ENCODE data around the gene FASTK.
A peak's percentile ranks its signal among the peaks of the same experiment; 100 is the strongest.

The FASTK gene

GRCh38 chr7:151080522-151081169 is at the start of gene FASTK:
Gene FASTK (minus strand): TSS chr7:151080809. CDS start chr7:151080766, 43 bp downstream.
- peak; percentile 93 for DNase-seq (ENCODE audit: low spot score)

GRCh38 chr7:151129960-151130591 is 49.5 kb upstream of the FASTK start:
- no peak for DNase-seq (ENCODE audit: low spot score)

- no peak for DNase-seq (ENCODE audit: low spot score)
These were observed 48.7 kb upstream of the FASTK start for GRCh38 chr7:151129117-151129959.

GRCh38 chr7:151128716-151129115 is 48.1 kb upstream of the FASTK start:
- DNase-seq (ENCODE audit: low spot score): no peak

GRCh38 chr7:151128144-151128543 is 47.5 kb upstream of the FASTK start:
- DNase-seq (ENCODE audit: low spot score): no peak

GRCh38 chr7:151126491-151127137 is 46.0 kb upstream of the FASTK start:
- no peak for DNase-seq (ENCODE audit: low spot score)

- no peak for DNase-seq (ENCODE audit: low spot score)
These were observed 45.4 kb upstream of the FASTK start for GRCh38 chr7:151125846-151126481.

GRCh38 chr7:151125470-151125845 is 44.8 kb upstream of the FASTK start:
- DNase-seq (ENCODE audit: low spot score): no peak

GRCh38 chr7:151124899-151125399 is 44.3 kb upstream of the FASTK start:
- DNase-seq (ENCODE audit: low spot score): no peak

- DNase-seq (ENCODE audit: low spot score): no peak
These were observed 43.9 kb upstream of the FASTK start for GRCh38 chr7:151124481-151124880.

GRCh38 chr7:151123822-151124464 is 43.3 kb upstream of the FASTK start:
- DNase-seq (ENCODE audit: low spot score): peak; percentile 87

GRCh38 chr7:151123158-151123821 is 42.7 kb upstream of the FASTK start:
- no peak for DNase-seq (ENCODE audit: low spot score)

GRCh38 chr7:151122796-151123157 is 42.2 kb upstream of the FASTK start:
- DNase-seq (ENCODE audit: low spot score): no peak

- DNase-seq (ENCODE audit: low spot score): no peak
These were observed 41.7 kb upstream of the FASTK start for GRCh38 chr7:151122276-151122675.

- DNase-seq (ENCODE audit: low spot score): no peak
These were observed 41.0 kb upstream of the FASTK start for GRCh38 chr7:151121380-151122170.

- no peak for DNase-seq (ENCODE audit: low spot score)
These were observed 40.3 kb upstream of the FASTK start for GRCh38 chr7:151120896-151121295.

GRCh38 chr7:151119902-151120301 is 39.3 kb upstream of the FASTK start:
- no peak for DNase-seq (ENCODE audit: low spot score)

GRCh38 chr7:151119055-151119415 is 38.4 kb upstream of the FASTK start:
- DNase-seq (ENCODE audit: low spot score): no peak

GRCh38 chr7:151118108-151119054 is 37.8 kb upstream of the FASTK start:
- no peak for DNase-seq (ENCODE audit: low spot score)
